Erythroblast (primary cell): ENCODE results near the gene BLVRB.
"Not testable (repeated sequence)": the region's sequence is repeated elsewhere in the genome, so short reads cannot be mapped to it uniquely, and the experiment has no call there.

ENCODE experiments used
- DNase-seq, 2 experiments: peaks; one replicate each; lab custom pipeline; 2025; lab: John Stamatoyannopoulos, UW
- GATA1 ChIP-seq: IDR thresholded peaks from 2 replicates; pipeline ENCODE4 v1.6.1; 2011; ENCODE audit warnings: low read depth, mild to moderate bottlenecking, control low read depth, low read length, moderate library complexity
- POLR2A ChIP-seq: IDR thresholded peaks from 2 replicates; pipeline ENCODE4 v1.6.1; 2011; ENCODE audit warnings: mild to moderate bottlenecking, low read length

Gene BLVRB

GRCh38 chr19:40418040-40418439, 47.5 kb downstream of the BLVRB start:
- TF ChIP-seq GATA1: no peak
- no peak for TF ChIP-seq POLR2A
- DNase-seq: no peak

GRCh38 chr19:40417643-40417981, 47.9 kb downstream of the BLVRB start:
- DNase-seq: no peak
- no peak for TF ChIP-seq GATA1
- TF ChIP-seq POLR2A: no peak

- peak in 1 of 2 experiments; percentile 41 for DNase-seq
- no peak for TF ChIP-seq POLR2A
- TF ChIP-seq GATA1: no peak
These were observed 48.5 kb downstream of the BLVRB start for GRCh38 chr19:40416918-40417642.

GRCh38 chr19:40415768-40416167, 49.8 kb downstream of the BLVRB start:
- DNase-seq: no peak
- no peak for TF ChIP-seq POLR2A

- TF ChIP-seq GATA1: no peak
- no peak for TF ChIP-seq POLR2A
- no peak for DNase-seq
These were observed 50.7 kb downstream of the BLVRB start for GRCh38 chr19:40414542-40415535.

GRCh38 chr19:40413291-40413845, 52.2 kb downstream of the BLVRB start, which contains the start of gene PRX:
Gene PRX (minus strand): TSS chr19:40413378. CDS start chr19:40407932, 5,446 bp downstream.
- TF ChIP-seq GATA1: no peak
- TF ChIP-seq POLR2A: no peak

GRCh38 chr19:40412866-40413265, 52.7 kb downstream of the BLVRB start:
- TF ChIP-seq POLR2A (no peak), GATA1 (no peak)

More at GRCh38 chr19:40413291-40413845, 52.2 kb downstream of the BLVRB start, which contains the start of gene PRX:
- DNase-seq: no peak

GRCh38 chr19:40411958-40412499, 53.5 kb downstream of the BLVRB start:
- DNase-seq: no peak

More at GRCh38 chr19:40412866-40413265, 52.7 kb downstream of the BLVRB start:
- no peak for DNase-seq

GRCh38 chr19:40411125-40411842, 54.3 kb downstream of the BLVRB start:
- TF ChIP-seq POLR2A (no peak), GATA1 (no peak)
- DNase-seq: no peak

More at GRCh38 chr19:40411958-40412499, 53.5 kb downstream of the BLVRB start:
- TF ChIP-seq POLR2A (no peak), GATA1 (no peak)

- TF ChIP-seq GATA1: no peak
- no peak for TF ChIP-seq POLR2A
- no peak for DNase-seq
These were observed 55.5 kb downstream of the BLVRB start for GRCh38 chr19:40410030-40410389.

GRCh38 chr19:40408598-40408925, 57.0 kb downstream of the BLVRB start:
- DNase-seq: not testable (repeated sequence)

- peak; percentile 63 to 75 for DNase-seq
- TF ChIP-seq GATA1 (no peak), POLR2A (no peak)
These were observed 57.6 kb downstream of the BLVRB start for GRCh38 chr19:40407714-40408597.
